Cortex of kidney (tissue), 1 donor: ENCODE results near the gene GALNT13.

ENCODE experiments used
- DNase-seq: peaks from one replicate; lab custom pipeline; 2025; lab: John Stamatoyannopoulos, UW

Gene GALNT13

GRCh38 chr2:153944800-153945199, 73.1 kb downstream of the GALNT13 start:
- DNase-seq = no peak

- no peak for DNase-seq
These were observed 74.3 kb downstream of the GALNT13 start for GRCh38 chr2:153946036-153946435.

DNA sequence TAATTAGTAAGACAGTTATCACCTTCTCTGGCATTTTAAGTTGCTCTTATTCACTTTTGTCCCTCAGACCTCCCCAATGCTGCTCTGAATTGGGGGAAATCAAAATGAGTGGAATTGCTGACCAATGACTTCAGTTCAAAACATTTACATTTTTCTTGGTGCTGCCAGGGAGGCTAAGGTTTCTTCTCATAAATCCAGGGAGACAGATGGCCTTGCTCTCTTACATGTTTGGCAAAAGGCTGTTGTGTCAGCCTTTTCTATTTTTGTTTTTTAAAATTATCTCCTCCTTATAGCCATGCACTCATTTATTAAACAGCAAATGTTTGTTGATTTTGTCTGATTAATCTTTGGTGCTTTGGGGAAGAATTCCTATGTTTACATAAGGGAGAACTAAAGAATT, 82.0 kb downstream of the GALNT13 start:
- no peak for DNase-seq

GRCh38 chr2:153963256-153963655, 91.5 kb downstream of the GALNT13 start:
- no peak for DNase-seq

- DNase-seq = no peak
These were observed 95.7 kb downstream of the GALNT13 start for GRCh38 chr2:153967248-153967973.

GRCh38 chr2:153971250-153971649, 99.5 kb downstream of the GALNT13 start:
- no peak for DNase-seq

DNA sequence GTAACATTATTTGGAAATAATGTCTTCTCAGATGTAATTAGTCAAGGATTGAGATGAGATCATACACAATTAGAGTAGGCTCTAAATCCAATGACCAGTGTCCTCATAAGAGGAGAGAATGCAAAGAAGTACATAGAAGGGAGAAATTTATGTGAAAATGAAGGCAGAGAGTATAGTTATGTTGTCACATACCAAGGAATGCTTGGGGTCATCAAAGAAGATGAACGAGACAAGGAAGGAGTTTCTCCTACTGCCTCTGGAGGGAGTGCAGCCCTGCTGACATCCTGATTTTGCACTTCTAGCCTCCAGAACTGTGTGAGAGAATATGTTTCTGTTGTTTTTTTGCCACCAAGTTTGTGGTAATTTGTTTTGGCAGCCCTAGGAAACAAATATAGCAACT, 100.1 kb downstream of the GALNT13 start:
- DNase-seq = no peak

DNA sequence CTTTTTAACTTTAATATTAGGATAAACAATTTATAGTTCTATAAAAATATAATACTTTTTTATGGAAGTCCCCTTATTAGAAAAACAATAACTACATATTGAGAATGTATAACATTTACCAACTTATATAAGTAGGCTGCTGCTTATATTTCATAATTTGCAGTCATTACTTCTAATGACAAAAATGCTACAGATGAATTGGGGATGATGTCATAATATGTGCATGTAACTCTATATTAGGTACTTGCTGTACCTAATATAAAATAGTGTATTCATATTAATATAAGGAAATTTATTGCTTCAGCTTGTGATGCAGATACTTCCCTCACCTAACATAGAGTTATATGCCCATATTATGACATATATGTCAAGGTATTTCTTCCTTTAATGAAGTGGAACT, 100.7 kb downstream of the GALNT13 start:
- DNase-seq = no peak

DNA sequence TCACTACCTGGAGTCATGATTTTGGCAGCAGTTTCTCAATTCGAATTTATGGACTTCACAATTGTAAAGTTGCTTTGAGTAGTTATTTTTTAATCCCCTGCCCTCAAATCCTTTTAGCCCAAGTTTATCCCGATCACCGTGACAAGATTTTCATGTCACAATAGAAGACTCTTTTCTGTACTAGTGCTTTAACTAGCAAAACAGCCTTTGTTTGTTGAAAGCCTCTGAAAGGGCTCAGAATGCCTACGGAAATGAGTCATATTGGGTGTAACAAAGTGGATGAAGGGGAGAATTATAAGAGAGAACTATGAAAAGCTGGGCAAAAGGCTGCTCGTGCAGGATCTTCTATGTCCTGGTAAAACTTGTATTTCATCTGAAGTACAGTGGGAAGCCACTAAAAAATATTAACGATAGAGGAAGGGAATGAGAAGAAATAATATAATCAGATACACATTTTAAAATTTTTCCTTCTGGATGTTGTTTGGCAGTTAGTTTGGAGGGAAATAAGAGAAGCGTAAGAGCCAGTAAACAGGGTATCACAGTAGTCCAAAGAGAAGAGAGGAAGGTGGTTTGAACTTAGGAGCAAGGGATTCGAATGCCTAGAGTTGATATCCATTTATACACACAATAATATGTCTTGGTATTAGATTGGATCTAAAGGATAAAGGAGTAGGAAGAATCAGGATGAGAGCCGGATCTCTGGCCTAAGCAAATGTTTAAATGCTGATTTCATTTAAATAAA, 114.9 kb downstream of the GALNT13 start:
- no peak for DNase-seq

DNA sequence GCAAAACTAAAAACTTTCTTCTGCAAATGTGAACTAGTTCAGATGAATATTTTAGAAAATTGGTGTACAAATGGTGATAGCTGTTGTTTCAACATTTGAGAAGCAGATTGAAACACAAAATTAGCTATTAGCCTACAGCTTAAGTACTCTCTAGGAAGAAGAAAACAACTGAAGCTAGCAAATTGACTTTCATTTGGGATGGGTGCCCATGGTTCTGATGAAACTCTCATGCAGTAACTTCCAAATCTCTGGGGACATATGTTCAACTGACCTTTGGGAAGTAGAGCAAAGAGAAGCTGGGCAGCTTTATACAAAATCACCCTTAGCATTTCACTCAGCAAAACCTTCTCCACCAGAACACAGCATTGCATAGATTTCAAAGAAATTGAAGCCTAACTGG, 119.0 kb downstream of the GALNT13 start:
- no peak for DNase-seq

DNA sequence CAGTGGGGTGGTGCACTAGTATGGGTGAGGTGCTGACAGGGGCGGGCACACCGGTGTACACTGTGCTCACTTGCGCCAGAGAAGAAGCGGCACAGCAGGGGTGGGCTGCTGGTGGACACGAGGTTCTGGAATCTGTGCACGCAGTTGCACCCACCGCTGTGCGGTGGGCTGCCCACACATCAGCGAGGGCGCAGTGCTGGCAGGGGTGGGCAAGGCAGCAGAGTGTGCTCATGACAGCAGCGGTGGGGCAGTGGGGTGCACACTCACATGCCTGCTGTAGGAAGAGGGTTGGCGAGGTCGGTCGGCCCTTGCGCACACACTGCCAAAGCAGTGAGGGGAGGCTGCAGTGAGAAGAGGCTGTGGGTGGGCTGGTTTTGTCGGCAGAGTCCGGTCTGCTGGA, 141.8 kb downstream of the GALNT13 start:
- no peak for DNase-seq

- no peak for DNase-seq
These were observed 143.5 kb downstream of the GALNT13 start for GRCh38 chr2:154015233-154015632.

DNA sequence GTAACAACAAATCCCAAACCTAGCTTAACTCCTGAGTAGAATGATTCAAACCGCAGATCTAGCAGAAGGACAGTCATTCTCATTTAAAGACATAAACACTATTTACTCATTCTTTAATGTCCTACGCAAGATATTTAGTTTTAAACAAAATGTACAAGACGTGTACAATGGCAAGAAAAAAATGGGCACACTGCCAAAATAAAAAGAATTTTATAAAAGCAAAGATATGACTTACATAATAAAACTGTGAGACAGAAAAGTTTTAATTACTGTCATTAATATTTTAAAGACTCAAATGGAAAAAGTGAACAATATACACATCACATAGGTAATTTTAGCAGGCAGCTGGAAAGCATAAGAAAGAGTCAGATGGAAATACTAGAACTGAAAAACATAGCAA, 157.8 kb downstream of the GALNT13 start:
- no peak for DNase-seq

DNA sequence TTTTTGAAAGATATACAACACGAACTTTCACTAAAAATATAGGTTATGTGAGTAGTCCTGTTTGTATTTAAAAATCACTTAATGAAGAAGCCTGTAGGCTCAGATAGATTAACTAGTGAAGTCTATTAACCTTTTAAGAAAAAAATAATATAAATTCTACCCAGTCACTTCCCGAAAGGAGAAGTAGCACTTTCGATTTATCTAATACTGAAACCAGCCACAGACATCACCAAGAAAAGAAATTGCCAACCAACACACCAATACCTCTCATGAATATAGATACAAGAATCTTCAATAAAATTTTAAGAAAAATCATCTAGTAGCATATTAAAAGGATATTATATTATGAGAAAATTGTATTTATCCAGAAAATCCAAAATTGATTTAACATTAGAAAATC, 160.5 kb downstream of the GALNT13 start:
- no peak for DNase-seq

DNA sequence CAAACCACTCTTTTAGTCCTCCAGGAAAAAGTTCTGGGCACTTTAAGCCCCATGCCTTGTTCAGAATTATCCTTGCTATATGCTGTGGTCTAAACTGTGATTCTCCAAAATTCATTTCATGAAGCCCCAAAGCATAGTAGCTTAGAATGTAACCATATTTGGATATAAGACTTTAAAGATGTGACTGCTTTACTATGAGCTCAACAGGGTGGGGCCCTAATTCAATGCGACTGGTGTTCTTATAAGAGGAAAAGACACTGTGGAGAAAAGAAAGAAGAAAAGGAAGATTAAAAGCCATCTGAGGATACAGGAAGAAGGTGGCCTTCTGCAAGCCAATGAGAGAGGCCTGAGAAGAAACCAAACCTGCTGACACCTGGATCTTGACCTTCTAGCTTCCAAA, 174.8 kb downstream of the GALNT13 start:
- DNase-seq = no peak

DNA sequence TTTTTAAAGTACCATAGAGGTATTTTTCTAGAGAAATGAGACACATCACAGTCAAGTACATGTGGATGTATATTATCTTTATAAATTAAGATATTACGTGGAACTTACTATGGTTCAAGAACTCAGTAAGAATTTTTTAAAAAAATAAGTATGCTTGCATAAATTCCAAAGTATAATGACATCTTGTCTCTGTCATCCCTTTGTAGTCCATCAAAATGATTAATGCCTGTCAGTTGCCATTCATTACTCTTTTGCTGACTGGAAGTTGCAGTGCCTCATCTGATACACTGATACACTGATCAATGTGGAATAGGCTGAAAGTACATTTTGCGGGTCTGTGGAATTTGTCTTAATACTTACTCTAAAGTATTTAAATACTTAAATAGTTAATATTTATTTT, 177.2 kb downstream of the GALNT13 start:
- DNase-seq = no peak

GRCh38 chr2:154049561-154049960, 177.8 kb downstream of the GALNT13 start:
- DNase-seq = no peak

- no peak for DNase-seq
These were observed 195.4 kb downstream of the GALNT13 start for GRCh38 chr2:154067124-154067523.

DNA sequence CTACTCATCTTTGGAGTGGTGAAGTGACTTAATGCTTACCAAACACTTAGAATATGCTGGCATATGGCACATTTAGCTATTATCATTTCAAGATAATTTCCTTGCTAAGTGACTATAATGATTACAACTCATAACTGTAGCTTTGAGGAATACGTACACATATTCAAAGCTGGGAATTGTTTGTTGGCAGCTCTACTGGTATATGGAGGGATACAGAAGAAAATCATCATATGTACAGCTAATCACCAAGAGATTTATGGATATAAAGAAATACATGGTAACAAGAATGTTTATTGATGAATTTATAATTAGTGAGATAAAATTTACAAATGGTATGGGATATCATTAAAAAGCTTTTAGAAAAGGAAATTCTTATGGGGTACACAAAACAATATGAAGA, 207.2 kb downstream of the GALNT13 start:
- no peak for DNase-seq

DNA sequence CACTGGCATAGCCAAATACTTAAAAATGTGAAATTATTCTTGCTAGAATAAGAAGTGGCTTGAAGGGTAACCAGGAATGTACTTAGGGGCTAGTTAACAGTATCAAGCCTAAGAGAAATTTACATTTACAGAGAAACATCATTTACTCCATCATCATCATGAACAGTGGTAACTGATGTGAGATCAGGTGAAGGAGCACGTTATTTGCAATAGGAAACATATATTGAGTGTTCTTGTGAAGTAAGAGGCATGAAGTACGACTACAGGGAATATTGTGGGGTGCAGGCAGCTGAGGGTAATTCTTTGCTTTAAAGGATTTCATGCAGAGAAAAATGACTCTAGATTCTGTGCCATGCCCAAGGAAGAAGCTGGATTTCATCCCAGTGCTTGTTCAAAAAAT, 220.8 kb downstream of the GALNT13 start:
- no peak for DNase-seq

- no peak for DNase-seq
These were observed 222.1 kb downstream of the GALNT13 start for GRCh38 chr2:154093856-154094255.

- no peak for DNase-seq
These were observed 226.2 kb downstream of the GALNT13 start for GRCh38 chr2:154097833-154098398.

- DNase-seq = no peak
These were observed 249.0 kb downstream of the GALNT13 start for GRCh38 chr2:154120706-154121105.
